ENCODE data around the gene PLIN1.

PLIN1 gene

GRCh38 chr15:89695198-89695597 is 16.0 kb upstream of the PLIN1 start:
- H3K27ac ChIP-seq (ENCODE audit: extremely low read depth, low read depth, low read length), result no peak overlapping the region
- no peak for TF ChIP-seq ZNF610 (tag by site-specific recombination; IDR thresholded peaks at IDR 0.05; ENCODE audit: borderline replicate concordance)
- TF ChIP-seq, protein P1, sequence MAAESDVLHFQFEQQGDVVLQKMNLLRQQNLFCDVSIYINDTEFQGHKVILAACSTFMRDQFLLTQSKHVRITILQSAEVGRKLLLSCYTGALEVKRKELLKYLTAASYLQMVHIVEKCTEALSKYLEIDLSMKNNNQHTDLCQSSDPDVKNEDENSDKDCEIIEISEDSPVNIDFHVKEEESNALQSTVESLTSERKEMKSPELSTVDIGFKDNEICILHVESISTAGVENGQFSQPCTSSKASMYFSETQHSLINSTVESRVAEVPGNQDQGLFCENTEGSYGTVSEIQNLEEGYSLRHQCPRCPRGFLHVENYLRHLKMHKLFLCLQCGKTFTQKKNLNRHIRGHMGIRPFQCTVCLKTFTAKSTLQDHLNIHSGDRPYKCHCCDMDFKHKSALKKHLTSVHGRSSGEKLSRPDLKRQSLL (tag by site-specific recombination; IDR thresholded peaks at IDR 0.05), result no peak
- no peak for TF ChIP-seq ZNF248 (tag by site-specific recombination; IDR thresholded peaks at IDR 0.05)
- TF ChIP-seq ZNF148 (tag by site-specific recombination; IDR thresholded peaks at IDR 0.05; ENCODE audit: borderline replicate concordance), result no peak
- TF ChIP-seq ZNF747 (tag by site-specific recombination; IDR thresholded peaks at IDR 0.05), result no peak
- TF ChIP-seq ZNF623 (tag by site-specific recombination; IDR thresholded peaks at IDR 0.05), result no peak
- no peak for TF ChIP-seq ZFP41 (tag by site-specific recombination; IDR thresholded peaks at IDR 0.05; ENCODE audit: borderline replicate concordance)
- ChIA-PET POLR2A (no interaction called here), CTCF (interaction anchor here (0.7 kb wide), 1 partner anchor 193 kb away, joined by 4 read pairs; no protein-coding TSS in a partner anchor)
- H3K36me3 ChIP-seq (ENCODE audit: control insufficient read depth in 2 of 2, insufficient read depth in 1 of 2, low read length in 2 of 2), result no peaks in the 10 kb centered on the region
- no peak overlapping the region for H3K4me3 ChIP-seq (ENCODE audit: low read depth, low read length)
- no peaks in the 10 kb centered on the region for H3K9me3 ChIP-seq (ENCODE audit: control insufficient read depth, insufficient read depth, low read depth, low read length)
- no peaks in the 10 kb centered on the region for H3K4me1 ChIP-seq (ENCODE audit: control insufficient read depth, insufficient read depth, low read length)

- Histone ChIP-seq H3K9me3 (ENCODE audit: control insufficient read depth, insufficient read depth, low read depth, low read length) (no peaks in the 10 kb centered on the region), H3K27ac (ENCODE audit: extremely low read depth, low read depth, low read length) (no peak overlapping the region), H3K4me1 (ENCODE audit: control insufficient read depth, insufficient read depth, low read length) (no peaks in the 10 kb centered on the region), H3K36me3 (ENCODE audit: control insufficient read depth in 2 of 2, insufficient read depth in 1 of 2, low read length in 2 of 2) (no peaks in the 10 kb centered on the region; a peak in 1 of 3 replicates), H3K4me3 (ENCODE audit: low read depth, low read length) (no peak overlapping the region)
- TF ChIP-seq GFI1B (tag by site-specific recombination; IDR thresholded peaks at IDR 0.05), result no peak
- TF ChIP-seq, protein P2, sequence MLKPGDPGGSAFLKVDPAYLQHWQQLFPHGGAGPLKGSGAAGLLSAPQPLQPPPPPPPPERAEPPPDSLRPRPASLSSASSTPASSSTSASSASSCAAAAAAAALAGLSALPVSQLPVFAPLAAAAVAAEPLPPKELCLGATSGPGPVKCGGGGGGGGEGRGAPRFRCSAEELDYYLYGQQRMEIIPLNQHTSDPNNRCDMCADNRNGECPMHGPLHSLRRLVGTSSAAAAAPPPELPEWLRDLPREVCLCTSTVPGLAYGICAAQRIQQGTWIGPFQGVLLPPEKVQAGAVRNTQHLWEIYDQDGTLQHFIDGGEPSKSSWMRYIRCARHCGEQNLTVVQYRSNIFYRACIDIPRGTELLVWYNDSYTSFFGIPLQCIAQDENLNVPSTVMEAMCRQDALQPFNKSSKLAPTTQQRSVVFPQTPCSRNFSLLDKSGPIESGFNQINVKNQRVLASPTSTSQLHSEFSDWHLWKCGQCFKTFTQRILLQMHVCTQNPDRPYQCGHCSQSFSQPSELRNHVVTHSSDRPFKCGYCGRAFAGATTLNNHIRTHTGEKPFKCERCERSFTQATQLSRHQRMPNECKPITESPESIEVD (tag by site-specific recombination; IDR thresholded peaks at IDR 0.05), result no peak
- TF ChIP-seq OSR2 (tag by site-specific recombination; IDR thresholded peaks at IDR 0.05), result no peak
- TF ChIP-seq SP3 (tag by site-specific recombination; IDR thresholded peaks at IDR 0.05), result no peak
- TF ChIP-seq ZNF10 (tag by site-specific recombination; IDR thresholded peaks at IDR 0.05), result no peak
- no peak for TF ChIP-seq ZNF585B (tag by site-specific recombination; IDR thresholded peaks at IDR 0.05)
- TF ChIP-seq ZNF391 (tag by site-specific recombination; IDR thresholded peaks at IDR 0.05; ENCODE audit: borderline replicate concordance, low read depth), result no peak
- TF ChIP-seq ZNF658 (tag by site-specific recombination; IDR thresholded peaks at IDR 0.05), result no peak
- no peak for TF ChIP-seq ZNF501 (tag by site-specific recombination; IDR thresholded peaks at IDR 0.05)
- no peak for TF ChIP-seq ZNF623 (tag by site-specific recombination; IDR thresholded peaks at IDR 0.05)
- no peak for TF ChIP-seq ZNF292 (tag by site-specific recombination; IDR thresholded peaks at IDR 0.05; ENCODE audit: borderline replicate concordance, low read depth)
- TF ChIP-seq KLF7 (tag by site-specific recombination; IDR thresholded peaks at IDR 0.05; ENCODE audit: borderline replicate concordance), result no peak
- POLR2A ChIA-PET, result no interaction called here
- CTCF ChIA-PET, result no interaction called here
Measured at GRCh38 chr15:89693696-89694095, 14.5 kb upstream of the PLIN1 start.
